WTC11 (cell line): ENCODE data around the gene ZNF639. TPM values are rescaled to one million over a fixed set of nuclear protein-coding genes. Genes with fewer than 3 reads are reported as not detected.

ENCODE experiments used
- ATAC-seq: fragments of 200-7000 bp; cut with Tn5 transposase; 2 replicates; pipeline ENCODE4 v1.10.0; 2021; ENCODE audit warnings: mild to moderate bottlenecking, moderate library complexity
- Bru-seq: library from RNA; stranded (reverse); fragments of 400-500 nt; gene quantifications from one replicate; lab custom pipeline; 2021; lab: Mats Ljungman, UMichigan
- CTCF ChIA-PET: fragments of 300-600 bp; sonication (Branson Sonifier 250); formaldehyde crosslinking; loops from one replicate; lab custom pipeline; 2021; ENCODE audit warnings: antibody characterized with exemption; lab: Charles Lee
- POLR2A ChIA-PET: fragments of 350-600 bp; sonication (Branson Sonifier 250); formaldehyde crosslinking; loops from one replicate; lab custom pipeline; 2021; ENCODE audit warnings: antibody characterized with exemption; lab: Charles Lee
- DNase-seq: peaks from one replicate; pipeline ENCODE4 v3.0.0; 2021; ENCODE audit warnings: low spot score
- H3K27ac Mint-ChIP-seq: 2 replicates; pipeline ENCODE4 v1.8.0; 2021; ENCODE audit warnings: mixed read lengths
- H3K27me3 Mint-ChIP-seq: 2 replicates; pipeline ENCODE4 v1.8.0; 2021; ENCODE audit warnings: low read depth, mild to moderate bottlenecking, moderate library complexity, mixed read lengths
- H3K36me3 Mint-ChIP-seq: 2 replicates; pipeline ENCODE4 v1.8.0; 2021; ENCODE audit warnings: mixed read lengths
- H3K4me1 Mint-ChIP-seq: 2 replicates; pipeline ENCODE4 v1.8.0; 2022; ENCODE audit warnings: mixed read lengths
- H3K4me3 Mint-ChIP-seq: 2 replicates; pipeline ENCODE4 v1.8.0; 2021; ENCODE audit warnings: mild to moderate bottlenecking, moderate library complexity, mixed read lengths
- H3K9me3 Mint-ChIP-seq: 2 replicates; pipeline ENCODE4 v1.8.0; 2021; ENCODE audit warnings: mixed read lengths
- CREM ChIP-seq: sonication (generic); formaldehyde crosslinking; IDR thresholded peaks from 2 replicates; pipeline ENCODE4 v1.8.1; 2022; ENCODE audit warnings: mild to moderate bottlenecking, missing genetic modification reagents, moderate library complexity
- ETV6 ChIP-seq: sonication (generic); formaldehyde crosslinking; IDR thresholded peaks from 2 replicates; pipeline ENCODE4 v1.8.1; 2022; ENCODE audit warnings: mild to moderate bottlenecking, missing genetic modification reagents
- FOXP1 ChIP-seq: sonication (generic); formaldehyde crosslinking; IDR thresholded peaks from 2 replicates; pipeline ENCODE4 v1.8.0; 2022; ENCODE audit warnings: missing genetic modification reagents, mild to moderate bottlenecking, moderate library complexity, borderline replicate concordance
- KAT7 ChIP-seq: sonication (generic); formaldehyde crosslinking; IDR thresholded peaks from 2 replicates; pipeline ENCODE4 v1.8.1; 2023; ENCODE audit warnings: missing genetic modification reagents, mild to moderate bottlenecking, borderline replicate concordance
- SP1 ChIP-seq: sonication (generic); formaldehyde crosslinking; conservative IDR thresholded peaks from 2 replicates; pipeline ENCODE4 v1.8.1; 2022; ENCODE audit warnings: missing genetic modification reagents
- ZNF121 ChIP-seq: sonication (generic); formaldehyde crosslinking; IDR thresholded peaks from 2 replicates; pipeline ENCODE4 v1.8.0; 2023; ENCODE audit warnings: missing genetic modification reagents
- ZNF138 ChIP-seq: sonication (generic); formaldehyde crosslinking; conservative IDR thresholded peaks from 2 replicates; pipeline ENCODE4 v1.8.1; 2022; ENCODE audit warnings: mild to moderate bottlenecking, moderate library complexity, missing genetic modification reagents
- ZNF232 ChIP-seq: sonication (generic); formaldehyde crosslinking; IDR thresholded peaks from 2 replicates; pipeline ENCODE4 v1.8.0; 2022; ENCODE audit warnings: mild to moderate bottlenecking, missing genetic modification reagents
- ZNF423 ChIP-seq: fragments of 250-450 bp; sonication (Bioruptor Pico); IDR thresholded peaks from 2 replicates; pipeline ENCODE4 v2.1.2; 2022; ENCODE audit warnings: mild to moderate bottlenecking, moderate library complexity
- long read RNA-seq, 3 experiments: library from RNA in 1 of 3; library from capped mRNA in 1 of 3; library from polyadenylated mRNA in 1 of 3; unstranded in 2 of 3; stranded (forward) in 1 of 3; transcript quantifications; one replicate each; pipeline ENCODE4 v2.0.0, GENCODE V29; 2021
- total RNA-seq: library from RNA; stranded (reverse); gene quantifications from 3 replicates; pipeline ENCODE4 v1.2.3, GENCODE V29; 2021
- TF ChIP-seq, protein P1 (sequence below): sonication (generic); formaldehyde crosslinking; IDR thresholded peaks from 2 replicates; pipeline ENCODE4 v1.8.0; 2023; ENCODE audit warnings: mild to moderate bottlenecking, missing genetic modification reagents
- TF ChIP-seq, protein P2 (sequence below): fragments of 250-450 bp; sonication (Bioruptor Pico); IDR thresholded peaks from 2 replicates; pipeline ENCODE4 v1.8.0; 2021; ENCODE audit warnings: mild to moderate bottlenecking
- TF ChIP-seq, protein P3 (sequence below): sonication (generic); formaldehyde crosslinking; IDR thresholded peaks from 2 replicates; pipeline ENCODE4 v1.8.0; 2023; ENCODE audit warnings: missing genetic modification reagents, mild to moderate bottlenecking, borderline replicate concordance
- TF ChIP-seq, protein P4 (sequence below): sonication (generic); formaldehyde crosslinking; IDR thresholded peaks from 2 replicates; pipeline ENCODE4 v1.8.1; 2022; ENCODE audit warnings: low read depth, mild to moderate bottlenecking, moderate library complexity, missing genetic modification reagents, borderline replicate concordance
- TF ChIP-seq, protein P5 (sequence below): fragments of 200-600 bp; IDR thresholded peaks from 2 replicates; pipeline ENCODE4 v1.8.0; 2022; ENCODE audit warnings: antibody characterized with exemption
- TF ChIP-seq, protein P6 (sequence below): sonication (generic); formaldehyde crosslinking; IDR thresholded peaks from 2 replicates; pipeline ENCODE4 v1.8.0; 2023; ENCODE audit warnings: missing genetic modification reagents
- TF ChIP-seq, protein P7 (sequence below): fragments of 250-450 bp; sonication (Bioruptor Pico); IDR thresholded peaks from 2 replicates; pipeline ENCODE4 v1.9.0; 2021; ENCODE audit warnings: mild to moderate bottlenecking
- TF ChIP-seq, protein P8 (sequence below): sonication (generic); formaldehyde crosslinking; conservative IDR thresholded peaks from 2 replicates; pipeline ENCODE4 v1.8.1; 2022; ENCODE audit warnings: mild to moderate bottlenecking, missing genetic modification reagents

Gene ZNF639, protein sequence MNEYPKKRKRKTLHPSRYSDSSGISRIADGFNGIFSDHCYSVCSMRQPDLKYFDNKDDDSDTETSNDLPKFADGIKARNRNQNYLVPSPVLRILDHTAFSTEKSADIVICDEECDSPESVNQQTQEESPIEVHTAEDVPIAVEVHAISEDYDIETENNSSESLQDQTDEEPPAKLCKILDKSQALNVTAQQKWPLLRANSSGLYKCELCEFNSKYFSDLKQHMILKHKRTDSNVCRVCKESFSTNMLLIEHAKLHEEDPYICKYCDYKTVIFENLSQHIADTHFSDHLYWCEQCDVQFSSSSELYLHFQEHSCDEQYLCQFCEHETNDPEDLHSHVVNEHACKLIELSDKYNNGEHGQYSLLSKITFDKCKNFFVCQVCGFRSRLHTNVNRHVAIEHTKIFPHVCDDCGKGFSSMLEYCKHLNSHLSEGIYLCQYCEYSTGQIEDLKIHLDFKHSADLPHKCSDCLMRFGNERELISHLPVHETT
- total RNA-seq: 32.3 to 34.8 TPM (median 33.4 TPM) in 3 replicates
- percentile 91 among the genes with signal in this experiment for Bru-seq, nascent RNA
- long read RNA-seq, experiment 1, full-length matches to known transcripts: 129 of 154 reads
- long read RNA-seq, experiment 1, partial matches to known transcripts: 2 of 154 reads
- long read RNA-seq, experiment 1, other reads (novel, unspliced or antisense): 23 of 154 reads
- long read RNA-seq, experiment 2, transcript ZNF639-209 (6 exons, 2,033 nt): major isoform, 11 of 50 reads
- long read RNA-seq, experiment 2, transcript ZNF639-207 (7 exons, 1,228 nt): major isoform, 11 of 50 reads
- long read RNA-seq, experiment 2, partial matches to known transcripts: 16 of 50 reads
- long read RNA-seq, experiment 2, other reads (novel, unspliced or antisense): 8 of 50 reads
- long read RNA-seq, experiment 3, partial matches to known transcripts: 1 of 5 reads
- long read RNA-seq, experiment 3, other reads (novel, unspliced or antisense): 4 of 5 reads

DNA sequence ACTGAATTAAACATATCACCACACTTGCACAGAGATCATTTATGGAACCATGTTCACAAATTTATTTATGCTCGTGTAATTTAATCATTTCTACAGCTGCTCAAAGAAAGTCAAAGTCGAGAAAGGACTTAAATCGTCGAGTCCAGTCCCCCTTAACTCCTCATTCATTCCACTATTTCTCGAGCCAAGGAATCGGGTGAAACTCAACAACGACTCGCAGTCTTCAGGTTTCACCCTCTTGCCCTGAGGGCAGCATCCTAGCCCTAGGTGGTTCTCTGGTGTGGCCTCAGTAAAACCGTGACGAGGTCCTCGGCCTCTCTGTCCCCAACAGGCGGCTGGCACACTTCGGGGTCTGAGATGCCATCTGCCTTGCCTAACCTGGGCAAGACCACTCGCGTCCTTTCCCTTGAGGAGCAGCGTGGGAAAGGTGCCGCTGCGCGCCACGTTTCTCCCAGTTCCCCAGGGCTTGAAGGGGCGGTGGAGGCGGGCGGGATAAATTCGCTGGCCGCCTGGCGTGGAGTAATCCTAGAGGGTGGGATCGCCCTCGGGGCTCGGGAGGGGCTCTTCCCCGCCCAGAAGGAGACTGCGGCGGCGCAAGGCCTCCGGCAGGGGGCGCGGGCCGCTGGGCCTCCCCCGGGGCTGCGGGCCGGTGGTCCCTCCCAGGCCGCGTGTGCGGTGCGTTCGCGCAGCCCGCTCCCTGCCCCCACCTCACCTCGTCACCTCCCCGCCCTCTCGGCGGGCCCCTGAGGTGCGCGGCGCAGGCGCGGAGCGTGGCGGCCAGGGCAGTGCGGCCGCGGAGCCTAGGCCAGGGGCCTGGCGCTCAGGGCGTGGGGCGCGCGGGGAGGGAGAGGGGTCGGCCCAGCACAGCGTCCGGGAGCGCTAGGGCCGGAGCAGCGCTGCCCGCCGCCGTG is at the start of gene ZNF639:
ZNF639 (plus strand) TSS at position 746 of the 911 bp plus-strand sequence. CDS start 5,263 bp downstream, outside the sequence.
- peak within 1 kb of the TSS; percentile 91 for H3K27ac Mint-ChIP-seq
- peak; percentile 88 for ATAC-seq
- peak; percentile 84 for DNase-seq
- H3K27me3 Mint-ChIP-seq: no peaks in the 10 kb centered on the region
- CTCF ChIA-PET: interaction anchor here (0.7 to 2.5 kb wide), 14 partner anchors 10 to 887 kb away, joined by 3 to 17 read pairs (median 5); partner anchors contain the start of genes ACTL6A, MFN1 and ZMAT3
- H3K4me1 Mint-ChIP-seq: peaks cover 28% of the 10 kb centered on the region
- H3K9me3 Mint-ChIP-seq: no peaks in the 10 kb centered on the region
- POLR2A ChIA-PET: no interaction called here
- H3K36me3 Mint-ChIP-seq: peaks cover 2% of the 10 kb centered on the region
- peak within 1 kb of the TSS; percentile 91 for H3K4me3 Mint-ChIP-seq
- TF ChIP-seq, protein P1, sequence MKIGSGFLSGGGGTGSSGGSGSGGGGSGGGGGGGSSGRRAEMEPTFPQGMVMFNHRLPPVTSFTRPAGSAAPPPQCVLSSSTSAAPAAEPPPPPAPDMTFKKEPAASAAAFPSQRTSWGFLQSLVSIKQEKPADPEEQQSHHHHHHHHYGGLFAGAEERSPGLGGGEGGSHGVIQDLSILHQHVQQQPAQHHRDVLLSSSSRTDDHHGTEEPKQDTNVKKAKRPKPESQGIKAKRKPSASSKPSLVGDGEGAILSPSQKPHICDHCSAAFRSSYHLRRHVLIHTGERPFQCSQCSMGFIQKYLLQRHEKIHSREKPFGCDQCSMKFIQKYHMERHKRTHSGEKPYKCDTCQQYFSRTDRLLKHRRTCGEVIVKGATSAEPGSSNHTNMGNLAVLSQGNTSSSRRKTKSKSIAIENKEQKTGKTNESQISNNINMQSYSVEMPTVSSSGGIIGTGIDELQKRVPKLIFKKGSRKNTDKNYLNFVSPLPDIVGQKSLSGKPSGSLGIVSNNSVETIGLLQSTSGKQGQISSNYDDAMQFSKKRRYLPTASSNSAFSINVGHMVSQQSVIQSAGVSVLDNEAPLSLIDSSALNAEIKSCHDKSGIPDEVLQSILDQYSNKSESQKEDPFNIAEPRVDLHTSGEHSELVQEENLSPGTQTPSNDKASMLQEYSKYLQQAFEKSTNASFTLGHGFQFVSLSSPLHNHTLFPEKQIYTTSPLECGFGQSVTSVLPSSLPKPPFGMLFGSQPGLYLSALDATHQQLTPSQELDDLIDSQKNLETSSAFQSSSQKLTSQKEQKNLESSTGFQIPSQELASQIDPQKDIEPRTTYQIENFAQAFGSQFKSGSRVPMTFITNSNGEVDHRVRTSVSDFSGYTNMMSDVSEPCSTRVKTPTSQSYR (CRISPR knock-in tag): 0 out of 2 replicates have a peak, but pooled peaks have one; percentile 49
- TF ChIP-seq, protein P2, sequence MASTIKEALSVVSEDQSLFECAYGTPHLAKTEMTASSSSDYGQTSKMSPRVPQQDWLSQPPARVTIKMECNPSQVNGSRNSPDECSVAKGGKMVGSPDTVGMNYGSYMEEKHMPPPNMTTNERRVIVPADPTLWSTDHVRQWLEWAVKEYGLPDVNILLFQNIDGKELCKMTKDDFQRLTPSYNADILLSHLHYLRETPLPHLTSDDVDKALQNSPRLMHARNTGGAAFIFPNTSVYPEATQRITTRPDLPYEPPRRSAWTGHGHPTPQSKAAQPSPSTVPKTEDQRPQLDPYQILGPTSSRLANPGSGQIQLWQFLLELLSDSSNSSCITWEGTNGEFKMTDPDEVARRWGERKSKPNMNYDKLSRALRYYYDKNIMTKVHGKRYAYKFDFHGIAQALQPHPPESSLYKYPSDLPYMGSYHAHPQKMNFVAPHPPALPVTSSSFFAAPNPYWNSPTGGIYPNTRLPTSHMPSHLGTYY (CRISPR knock-in tag): no peak
- TF ChIP-seq, protein P3, sequence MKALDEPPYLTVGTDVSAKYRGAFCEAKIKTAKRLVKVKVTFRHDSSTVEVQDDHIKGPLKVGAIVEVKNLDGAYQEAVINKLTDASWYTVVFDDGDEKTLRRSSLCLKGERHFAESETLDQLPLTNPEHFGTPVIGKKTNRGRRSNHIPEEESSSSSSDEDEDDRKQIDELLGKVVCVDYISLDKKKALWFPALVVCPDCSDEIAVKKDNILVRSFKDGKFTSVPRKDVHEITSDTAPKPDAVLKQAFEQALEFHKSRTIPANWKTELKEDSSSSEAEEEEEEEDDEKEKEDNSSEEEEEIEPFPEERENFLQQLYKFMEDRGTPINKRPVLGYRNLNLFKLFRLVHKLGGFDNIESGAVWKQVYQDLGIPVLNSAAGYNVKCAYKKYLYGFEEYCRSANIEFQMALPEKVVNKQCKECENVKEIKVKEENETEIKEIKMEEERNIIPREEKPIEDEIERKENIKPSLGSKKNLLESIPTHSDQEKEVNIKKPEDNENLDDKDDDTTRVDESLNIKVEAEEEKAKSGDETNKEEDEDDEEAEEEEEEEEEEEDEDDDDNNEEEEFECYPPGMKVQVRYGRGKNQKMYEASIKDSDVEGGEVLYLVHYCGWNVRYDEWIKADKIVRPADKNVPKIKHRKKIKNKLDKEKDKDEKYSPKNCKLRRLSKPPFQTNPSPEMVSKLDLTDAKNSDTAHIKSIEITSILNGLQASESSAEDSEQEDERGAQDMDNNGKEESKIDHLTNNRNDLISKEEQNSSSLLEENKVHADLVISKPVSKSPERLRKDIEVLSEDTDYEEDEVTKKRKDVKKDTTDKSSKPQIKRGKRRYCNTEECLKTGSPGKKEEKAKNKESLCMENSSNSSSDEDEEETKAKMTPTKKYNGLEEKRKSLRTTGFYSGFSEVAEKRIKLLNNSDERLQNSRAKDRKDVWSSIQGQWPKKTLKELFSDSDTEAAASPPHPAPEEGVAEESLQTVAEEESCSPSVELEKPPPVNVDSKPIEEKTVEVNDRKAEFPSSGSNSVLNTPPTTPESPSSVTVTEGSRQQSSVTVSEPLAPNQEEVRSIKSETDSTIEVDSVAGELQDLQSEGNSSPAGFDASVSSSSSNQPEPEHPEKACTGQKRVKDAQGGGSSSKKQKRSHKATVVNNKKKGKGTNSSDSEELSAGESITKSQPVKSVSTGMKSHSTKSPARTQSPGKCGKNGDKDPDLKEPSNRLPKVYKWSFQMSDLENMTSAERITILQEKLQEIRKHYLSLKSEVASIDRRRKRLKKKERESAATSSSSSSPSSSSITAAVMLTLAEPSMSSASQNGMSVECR (CRISPR knock-in tag): no peak; the same call in 1 of the 2 replicates
- TF ChIP-seq, protein P4, sequence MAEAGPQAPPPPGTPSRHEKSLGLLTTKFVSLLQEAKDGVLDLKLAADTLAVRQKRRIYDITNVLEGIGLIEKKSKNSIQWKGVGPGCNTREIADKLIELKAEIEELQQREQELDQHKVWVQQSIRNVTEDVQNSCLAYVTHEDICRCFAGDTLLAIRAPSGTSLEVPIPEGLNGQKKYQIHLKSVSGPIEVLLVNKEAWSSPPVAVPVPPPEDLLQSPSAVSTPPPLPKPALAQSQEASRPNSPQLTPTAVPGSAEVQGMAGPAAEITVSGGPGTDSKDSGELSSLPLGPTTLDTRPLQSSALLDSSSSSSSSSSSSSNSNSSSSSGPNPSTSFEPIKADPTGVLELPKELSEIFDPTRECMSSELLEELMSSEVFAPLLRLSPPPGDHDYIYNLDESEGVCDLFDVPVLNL (CRISPR knock-in tag): 0 out of 2 replicates have a peak, but pooled peaks have one; percentile 71
- TF ChIP-seq, protein P5, sequence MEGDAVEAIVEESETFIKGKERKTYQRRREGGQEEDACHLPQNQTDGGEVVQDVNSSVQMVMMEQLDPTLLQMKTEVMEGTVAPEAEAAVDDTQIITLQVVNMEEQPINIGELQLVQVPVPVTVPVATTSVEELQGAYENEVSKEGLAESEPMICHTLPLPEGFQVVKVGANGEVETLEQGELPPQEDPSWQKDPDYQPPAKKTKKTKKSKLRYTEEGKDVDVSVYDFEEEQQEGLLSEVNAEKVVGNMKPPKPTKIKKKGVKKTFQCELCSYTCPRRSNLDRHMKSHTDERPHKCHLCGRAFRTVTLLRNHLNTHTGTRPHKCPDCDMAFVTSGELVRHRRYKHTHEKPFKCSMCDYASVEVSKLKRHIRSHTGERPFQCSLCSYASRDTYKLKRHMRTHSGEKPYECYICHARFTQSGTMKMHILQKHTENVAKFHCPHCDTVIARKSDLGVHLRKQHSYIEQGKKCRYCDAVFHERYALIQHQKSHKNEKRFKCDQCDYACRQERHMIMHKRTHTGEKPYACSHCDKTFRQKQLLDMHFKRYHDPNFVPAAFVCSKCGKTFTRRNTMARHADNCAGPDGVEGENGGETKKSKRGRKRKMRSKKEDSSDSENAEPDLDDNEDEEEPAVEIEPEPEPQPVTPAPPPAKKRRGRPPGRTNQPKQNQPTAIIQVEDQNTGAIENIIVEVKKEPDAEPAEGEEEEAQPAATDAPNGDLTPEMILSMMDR: peak; percentile 82
- peak; percentile 91 for TF ChIP-seq FOXP1 (CRISPR knock-in tag)
- peak; percentile 98 for TF ChIP-seq KAT7 (CRISPR knock-in tag)
- TF ChIP-seq ZNF138 (CRISPR knock-in tag): no peak
- peak; percentile 74 for TF ChIP-seq CREM (CRISPR knock-in tag)
- TF ChIP-seq SP1 (CRISPR knock-in tag): peak; percentile 93
- TF ChIP-seq, protein P6, sequence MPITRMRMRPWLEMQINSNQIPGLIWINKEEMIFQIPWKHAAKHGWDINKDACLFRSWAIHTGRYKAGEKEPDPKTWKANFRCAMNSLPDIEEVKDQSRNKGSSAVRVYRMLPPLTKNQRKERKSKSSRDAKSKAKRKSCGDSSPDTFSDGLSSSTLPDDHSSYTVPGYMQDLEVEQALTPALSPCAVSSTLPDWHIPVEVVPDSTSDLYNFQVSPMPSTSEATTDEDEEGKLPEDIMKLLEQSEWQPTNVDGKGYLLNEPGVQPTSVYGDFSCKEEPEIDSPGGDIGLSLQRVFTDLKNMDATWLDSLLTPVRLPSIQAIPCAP (CRISPR knock-in tag): no peak
- TF ChIP-seq, protein P7, sequence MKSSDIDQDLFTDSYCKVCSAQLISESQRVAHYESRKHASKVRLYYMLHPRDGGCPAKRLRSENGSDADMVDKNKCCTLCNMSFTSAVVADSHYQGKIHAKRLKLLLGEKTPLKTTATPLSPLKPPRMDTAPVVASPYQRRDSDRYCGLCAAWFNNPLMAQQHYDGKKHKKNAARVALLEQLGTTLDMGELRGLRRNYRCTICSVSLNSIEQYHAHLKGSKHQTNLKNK (CRISPR knock-in tag): no peak
- TF ChIP-seq, protein P8, sequence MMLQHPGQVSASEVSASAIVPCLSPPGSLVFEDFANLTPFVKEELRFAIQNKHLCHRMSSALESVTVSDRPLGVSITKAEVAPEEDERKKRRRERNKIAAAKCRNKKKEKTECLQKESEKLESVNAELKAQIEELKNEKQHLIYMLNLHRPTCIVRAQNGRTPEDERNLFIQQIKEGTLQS (CRISPR knock-in tag): no peak
- peak; percentile 86 for TF ChIP-seq ZNF423
- TF ChIP-seq ETV6 (CRISPR knock-in tag): peak; percentile 72; the same call in 1 of the 2 replicates
- peak; percentile 66 for TF ChIP-seq ZNF232 (CRISPR knock-in tag)
- no peak for TF ChIP-seq ZNF121
